Stimulated activated CD8-positive, alpha-beta memory T cell treated with anti-CD3 and anti-CD28 coated beads, Interleukin-15, amount 100 ng/mL, for 1 hour (primary cell): ENCODE results near the gene TYMP.

Experiments
- DNase-seq: peaks from one replicate; pipeline ENCODE4 v3.0.0-alpha.2; 2020; ENCODE audit warnings: low read depth

TYMP gene

DNA sequence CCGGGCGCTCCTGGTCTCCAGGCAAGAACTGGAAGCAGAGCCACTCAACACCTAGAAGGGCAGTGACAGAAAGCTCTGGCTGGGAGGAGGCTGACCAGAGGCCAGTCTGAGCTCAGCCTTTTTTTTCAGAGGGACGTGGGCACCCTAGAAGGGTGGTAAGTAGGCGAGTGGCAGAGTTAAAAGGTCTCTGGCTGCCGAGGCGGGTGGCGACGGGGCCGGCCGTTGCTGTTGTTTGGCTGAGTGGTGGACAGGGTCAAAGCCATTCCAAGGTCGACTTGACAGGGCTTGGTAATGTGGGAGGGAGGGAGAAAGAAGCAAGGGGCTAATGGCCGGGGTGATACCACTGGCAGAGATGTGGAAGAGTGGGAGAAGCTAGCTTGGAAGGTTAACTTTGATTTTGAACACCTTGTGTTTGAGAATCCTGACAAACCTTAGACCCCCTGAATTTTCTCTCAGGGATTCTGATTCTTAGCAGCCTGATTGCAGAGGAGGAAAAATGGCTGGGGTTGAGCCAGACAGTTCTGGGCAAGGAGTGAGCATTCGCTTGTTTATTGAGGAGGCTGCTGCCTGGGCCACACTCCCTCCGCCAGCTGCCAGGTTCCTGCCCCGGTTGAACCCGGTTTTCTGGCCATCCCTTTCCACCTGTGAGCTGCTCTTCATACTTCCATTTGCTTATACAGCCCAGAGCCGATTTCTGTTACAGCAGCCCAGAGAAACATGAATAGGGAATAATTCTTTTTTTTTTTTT lies 33.8 kb upstream of the TYMP start:
- DNase-seq: no peak

DNA sequence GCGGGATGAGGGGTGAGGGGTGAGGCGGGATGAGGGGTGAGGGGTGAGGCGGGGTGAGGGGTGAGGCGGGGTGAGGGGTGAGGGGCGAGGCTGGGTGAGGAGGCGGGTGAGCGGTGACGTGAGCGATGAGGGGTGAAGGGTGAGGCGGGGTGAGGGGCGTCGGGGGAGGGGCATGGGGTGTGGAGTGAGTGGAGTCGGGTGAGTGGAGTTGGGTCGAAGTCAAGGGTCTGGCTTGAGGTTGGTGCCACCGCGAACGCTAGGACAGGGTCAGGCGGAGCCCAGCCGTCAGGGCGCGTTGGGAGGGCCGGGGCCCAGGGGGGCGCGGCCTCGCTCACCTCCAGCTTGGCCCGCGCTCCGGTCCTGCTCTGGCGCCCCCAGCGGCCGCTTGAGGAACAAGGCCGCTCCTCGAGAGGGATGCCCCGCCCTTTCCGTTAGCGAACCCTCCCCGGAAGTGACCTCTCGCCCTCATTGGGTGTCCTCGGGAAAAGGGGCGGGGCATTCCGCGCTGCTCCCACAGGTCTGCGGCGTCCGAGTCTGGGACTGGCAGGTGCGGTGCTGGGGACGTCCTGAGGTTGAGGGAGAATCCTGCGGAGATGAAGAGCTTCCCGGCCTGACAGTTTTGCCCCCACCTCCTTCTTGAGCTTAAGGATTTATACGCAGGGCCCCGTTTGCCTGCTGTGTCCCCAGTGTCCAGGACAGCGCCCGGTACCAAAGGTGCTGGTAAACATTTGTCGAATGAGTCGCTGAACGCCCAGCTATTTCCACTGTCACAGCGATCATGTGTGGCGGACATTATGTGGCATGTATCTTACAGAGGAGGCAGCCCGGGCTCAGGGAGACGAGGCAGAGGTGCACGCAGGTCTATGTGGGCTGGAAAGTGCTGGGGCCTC lies 33.0 kb upstream of the TYMP start, which contains the start of gene SYCE3:
SYCE3 (minus strand) TSS at position 397 of the 890 bp plus-strand sequence. CDS start 6,514 bp downstream, outside the sequence.
- DNase-seq: peak; percentile 96

DNA sequence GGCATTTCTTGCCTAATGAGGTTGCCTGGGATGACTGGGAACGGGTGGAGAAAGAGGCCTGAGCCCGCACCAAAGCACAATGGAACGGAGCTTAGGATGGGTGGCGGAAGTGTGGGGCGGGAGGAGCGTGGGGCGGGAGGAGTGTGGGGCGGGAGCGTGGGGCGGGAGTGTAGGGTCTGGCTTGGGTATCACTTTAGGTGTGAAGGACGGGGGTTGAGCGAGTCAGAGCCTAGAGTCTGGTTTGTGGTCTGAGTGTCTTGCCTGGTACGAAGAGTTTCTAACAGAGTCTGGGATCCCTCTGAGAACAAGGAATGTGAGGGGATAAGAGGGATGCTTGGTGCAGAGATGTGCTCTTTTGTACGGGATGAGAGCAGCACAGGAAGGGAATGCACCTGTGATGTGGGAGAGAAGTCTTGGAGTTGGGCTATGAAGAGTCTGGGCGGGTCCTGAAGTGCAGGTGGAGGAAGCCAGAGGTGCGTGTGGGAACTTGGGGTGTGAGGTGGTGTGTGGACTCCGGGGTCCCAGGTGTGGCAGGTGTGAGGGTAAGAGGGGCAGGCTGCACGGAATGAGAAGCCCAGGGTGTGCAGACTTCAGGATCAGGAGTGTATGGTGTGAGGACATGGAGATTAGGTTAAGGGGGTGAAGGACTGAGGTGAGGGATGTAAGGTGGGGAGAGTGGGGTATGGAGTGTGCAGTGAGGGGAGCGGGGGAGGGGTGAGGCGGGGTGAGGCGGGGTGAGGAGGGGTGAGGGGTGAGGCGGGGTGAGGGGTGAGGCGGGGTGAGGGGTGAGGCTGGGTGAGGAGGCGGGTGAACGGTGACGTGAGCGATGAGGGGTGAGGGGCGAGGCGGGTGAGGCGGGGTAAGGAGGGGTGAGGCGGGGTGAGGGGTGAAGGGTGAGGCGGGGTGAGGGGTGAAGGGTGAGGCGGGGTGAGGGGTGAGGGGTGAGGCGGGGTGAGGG lies 31.9 kb upstream of the TYMP start:
- DNase-seq: no peak

GRCh38 chr22:50560034-50560433 lies 30.2 kb upstream of the TYMP start:
- no peak for DNase-seq

DNA sequence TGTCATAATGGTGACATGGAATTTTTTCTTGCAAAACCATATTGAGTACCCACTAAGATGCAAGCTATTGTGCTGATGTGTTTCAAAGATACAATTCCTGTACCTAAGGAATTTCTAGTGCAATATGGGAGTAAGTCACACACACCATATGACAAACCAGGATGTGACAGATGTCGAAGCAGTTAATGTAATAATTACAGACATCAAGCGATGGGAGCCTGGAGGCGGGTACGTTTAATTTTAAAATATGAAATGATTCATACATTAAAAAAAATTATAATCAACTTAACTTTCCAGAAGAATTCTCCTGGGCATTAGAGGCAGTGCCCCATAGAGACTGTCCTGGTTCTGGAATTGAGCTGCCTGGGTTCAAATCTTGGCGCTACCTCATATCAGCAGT lies 26.9 kb upstream of the TYMP start:
- DNase-seq: no peak

DNA sequence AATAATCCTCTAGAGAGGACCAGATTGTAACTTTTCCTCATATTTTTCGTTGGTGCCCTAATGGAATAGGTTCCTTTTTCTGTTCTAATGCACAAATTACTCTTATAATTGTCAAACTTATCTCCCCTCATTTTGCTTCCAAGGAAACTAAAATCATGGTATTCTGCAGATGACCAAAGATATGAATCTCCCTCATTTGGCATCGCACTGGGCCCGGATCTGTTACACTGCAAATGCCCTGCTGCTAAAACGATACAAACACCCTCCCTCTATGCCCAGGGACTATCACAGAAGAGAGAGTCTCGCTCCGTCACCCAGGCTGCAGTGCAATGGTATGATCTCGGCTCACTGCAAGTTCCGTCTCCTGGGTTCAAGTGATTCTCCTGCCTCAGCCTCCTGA lies 23.5 kb upstream of the TYMP start:
- DNase-seq: no peak

DNA sequence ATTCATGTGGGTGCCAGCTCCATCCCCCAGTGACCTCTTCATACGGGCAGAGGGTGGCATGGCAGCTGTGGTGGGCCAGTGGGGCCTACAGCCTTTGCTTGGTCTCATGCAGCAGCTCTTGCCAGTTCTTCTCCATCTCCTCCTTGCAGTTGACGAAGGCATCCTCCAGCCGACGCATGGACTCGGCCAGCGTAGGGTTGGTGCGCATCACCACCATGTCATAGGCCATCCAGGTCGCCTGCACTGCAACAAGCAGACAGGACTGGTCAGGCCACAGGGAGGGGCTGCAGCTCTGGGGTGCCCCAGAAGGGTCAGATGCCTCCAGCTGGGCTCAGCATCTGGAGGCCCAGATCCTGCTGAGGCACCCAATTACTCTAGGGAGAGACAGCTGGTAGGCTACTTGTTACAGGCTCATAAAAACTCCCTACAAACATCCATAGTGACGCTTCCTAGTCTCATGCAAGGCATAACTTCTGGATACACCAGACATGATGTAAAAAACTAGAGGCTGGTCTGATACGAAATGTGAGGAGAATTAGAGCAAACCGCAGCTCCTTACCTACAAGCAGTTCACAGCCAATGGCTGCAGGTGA lies 21.4 kb upstream of the TYMP start:
- DNase-seq: no peak

DNA sequence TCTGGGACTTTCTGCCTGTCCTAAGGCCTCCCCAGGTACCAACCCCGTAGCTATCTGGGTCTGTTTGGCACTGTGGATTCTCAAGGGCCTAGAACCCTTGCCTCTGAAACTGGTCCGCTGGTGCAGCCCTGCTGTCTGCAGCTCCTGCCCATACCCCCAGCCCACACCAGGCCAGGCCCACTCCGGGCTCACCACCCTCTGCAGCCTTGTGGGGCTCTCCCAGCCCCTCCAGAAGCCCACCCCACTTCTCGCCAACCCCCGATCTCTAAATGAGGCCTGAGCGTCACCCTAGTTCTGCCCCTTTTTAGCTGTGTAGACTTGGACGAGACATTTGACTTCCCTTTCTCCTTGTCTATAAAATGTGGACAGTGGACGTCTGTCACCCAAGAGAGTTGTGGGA lies 20.6 kb upstream of the TYMP start:
- no peak for DNase-seq

DNA sequence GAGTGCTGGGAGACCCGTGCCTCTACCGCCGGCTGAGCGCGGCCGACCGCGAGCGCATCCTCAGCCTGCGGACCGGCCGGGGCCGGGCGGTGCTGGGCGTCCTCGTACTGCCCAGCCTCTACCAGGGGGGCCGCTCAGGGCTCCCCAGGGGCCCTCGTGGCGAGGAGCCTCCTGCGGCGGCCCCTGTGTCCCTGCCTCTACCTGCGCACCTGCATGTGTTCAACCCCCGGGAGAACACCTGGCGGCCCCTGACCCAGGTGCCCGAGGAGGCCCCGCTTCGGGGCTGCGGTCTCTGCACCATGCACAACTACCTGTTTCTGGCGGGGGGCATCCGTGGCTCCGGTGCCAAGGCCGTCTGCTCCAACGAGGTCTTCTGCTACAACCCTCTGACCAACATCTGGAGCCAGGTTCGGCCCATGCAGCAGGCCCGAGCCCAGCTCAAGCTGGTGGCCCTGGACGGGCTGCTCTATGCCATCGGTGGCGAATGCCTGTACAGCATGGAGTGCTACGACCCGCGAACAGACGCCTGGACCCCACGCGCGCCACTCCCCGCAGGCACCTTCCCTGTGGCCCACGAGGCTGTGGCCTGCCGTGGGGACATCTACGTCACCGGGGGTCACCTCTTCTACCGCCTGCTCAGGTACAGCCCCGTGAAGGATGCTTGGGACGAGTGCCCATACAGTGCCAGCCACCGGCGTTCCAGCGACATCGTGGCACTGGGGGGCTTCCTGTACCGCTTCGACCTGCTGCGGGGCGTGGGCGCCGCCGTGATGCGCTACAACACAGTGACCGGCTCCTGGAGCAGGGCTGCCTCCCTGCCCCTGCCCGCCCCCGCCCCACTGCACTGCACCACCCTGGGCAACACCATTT lies 19.3 kb upstream of the TYMP start:
- DNase-seq: no peak

- DNase-seq: no peak
Measured at GRCh38 chr22:50548040-50548920, 18.5 kb upstream of the TYMP start.

GRCh38 chr22:50547263-50547985 lies 17.6 kb upstream of the TYMP start:
- DNase-seq: no peak

- DNase-seq: no peak
Measured at GRCh38 chr22:50546326-50547262, 16.8 kb upstream of the TYMP start.

DNA sequence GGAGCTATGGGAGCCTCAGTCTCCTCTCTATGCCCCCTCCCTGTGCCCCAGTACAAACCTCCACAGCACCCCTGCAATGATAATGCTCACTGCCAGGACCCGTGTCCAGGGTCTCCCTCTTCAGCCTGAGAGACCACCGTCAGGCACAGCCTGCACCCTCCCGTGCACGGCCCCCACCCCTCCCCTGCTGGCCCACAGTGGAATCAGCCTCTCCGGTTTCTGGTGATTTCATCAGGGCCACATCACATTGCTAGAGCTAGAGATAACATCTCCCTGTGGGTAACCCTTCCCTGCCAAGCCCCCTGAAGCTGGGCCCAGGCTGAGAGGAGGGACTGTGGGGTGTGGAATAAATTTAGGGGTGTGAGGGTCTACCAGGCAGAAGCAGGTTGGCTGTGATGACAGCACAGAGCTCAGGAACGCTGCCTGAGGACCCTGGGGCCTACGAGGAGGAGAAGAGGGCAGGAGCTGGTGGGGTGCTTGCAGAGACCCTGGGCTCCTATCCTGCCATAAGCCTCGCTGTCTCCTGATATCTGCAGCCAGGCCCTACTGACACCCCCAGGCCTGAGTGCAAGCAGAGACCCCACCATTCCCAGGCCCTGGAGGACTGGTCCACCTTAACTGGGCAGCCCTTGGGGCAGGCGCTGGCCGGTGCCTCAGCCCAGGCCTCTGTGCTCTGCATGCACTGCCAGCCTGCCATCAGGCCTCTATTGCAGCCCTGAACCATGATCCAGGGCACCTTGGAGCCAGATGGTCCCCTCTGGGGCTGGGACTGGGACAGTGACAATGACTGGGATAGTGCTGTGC lies 15.9 kb upstream of the TYMP start, which contains the start of gene KLHDC7B:
KLHDC7B (plus strand) TSS at position 378 of the 804 bp plus-strand sequence; CDS start at position 723, 345 bp downstream.
- no peak for DNase-seq

DNA sequence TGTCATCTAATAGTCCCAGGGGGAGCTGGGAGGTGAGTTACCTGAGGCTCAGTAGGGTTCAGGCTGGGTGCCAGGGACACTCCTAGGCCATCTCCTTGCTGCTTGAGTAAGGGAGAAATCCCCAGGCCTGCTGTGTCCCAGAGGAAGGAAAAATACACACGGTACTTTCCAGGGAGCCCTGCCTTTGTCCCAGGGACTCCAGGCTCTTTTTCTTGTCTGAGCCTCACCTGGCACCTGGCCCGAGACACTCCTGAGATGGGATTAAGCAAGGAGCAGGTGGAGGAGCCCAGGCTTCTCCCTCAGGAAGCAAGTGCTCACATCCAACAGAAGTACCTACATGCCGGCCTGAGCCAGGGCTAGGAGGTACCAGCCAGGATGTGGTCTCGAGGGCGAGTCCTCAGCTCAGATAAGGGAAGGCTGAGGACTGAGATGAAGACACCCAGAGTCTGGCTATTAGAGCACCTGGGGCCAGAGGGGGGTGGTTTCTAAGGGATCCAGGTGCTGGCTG lies 15.0 kb upstream of the TYMP start:
- DNase-seq: no peak

DNA sequence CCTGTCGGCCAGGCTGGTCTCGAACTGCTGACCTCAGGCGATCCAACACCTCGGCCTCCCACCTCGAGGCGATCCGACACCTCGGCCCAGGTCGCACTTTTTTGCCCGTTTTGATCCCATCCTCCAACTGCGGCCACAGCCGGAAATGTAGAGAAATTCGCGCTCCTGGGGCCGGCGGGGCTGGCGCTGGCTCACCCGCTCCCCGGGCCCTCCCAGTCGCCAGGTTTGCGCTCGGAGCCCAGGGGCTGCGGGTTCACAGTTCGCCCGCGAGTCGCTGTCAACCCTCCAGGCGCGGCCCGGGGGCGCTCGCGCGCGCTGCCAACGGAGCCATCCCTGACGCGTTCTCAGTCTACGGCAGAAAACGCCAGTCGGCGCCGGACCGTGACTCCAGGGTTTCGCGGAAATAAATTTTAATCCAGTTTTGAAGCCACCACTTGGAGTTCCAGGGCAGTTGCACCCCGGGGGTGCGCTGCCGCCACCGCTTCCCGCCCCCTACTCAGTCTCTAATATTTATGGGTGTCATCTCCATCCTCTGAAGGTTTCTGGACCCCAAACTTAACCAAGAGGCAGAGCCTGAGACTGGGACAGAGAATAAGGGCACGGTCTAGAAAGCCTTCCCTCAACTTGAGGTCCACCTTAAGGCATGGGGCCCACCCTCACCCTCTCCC lies 14.4 kb upstream of the TYMP start:
- peak; percentile 67 for DNase-seq

DNA sequence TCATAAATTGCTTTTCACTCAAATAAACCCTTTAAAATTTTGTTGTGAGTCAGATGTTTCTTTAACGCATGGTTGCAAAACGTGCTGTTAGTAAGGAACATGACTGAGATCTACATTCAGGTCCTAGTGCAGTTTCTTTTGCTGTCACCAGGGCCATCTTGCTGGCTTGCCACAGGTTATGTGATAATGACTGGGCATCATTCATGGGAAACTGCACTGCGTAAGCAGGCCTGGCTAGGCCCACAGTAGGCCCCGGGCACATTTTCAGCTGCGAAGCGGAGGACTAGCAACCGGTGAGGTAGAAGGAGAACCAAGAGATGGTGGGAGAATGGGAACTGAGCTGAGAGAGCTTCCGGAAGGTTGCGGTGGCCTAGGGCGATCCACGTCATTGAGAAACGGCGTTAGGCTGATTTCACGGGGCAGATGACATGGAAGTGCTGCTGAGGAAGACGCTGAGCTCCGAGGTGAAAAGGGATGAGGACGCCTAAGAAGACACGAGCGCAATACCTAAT lies 12.7 kb upstream of the TYMP start:
- DNase-seq: no peak
